NCI-H2029 treated with DMSO at 0.1 percent for 48 hours (cell line): Measurements from ENCODE around the gene DLGAP1.
"Not testable (repeated sequence)": the region's sequence is repeated elsewhere in the genome, so short reads cannot be mapped to it uniquely, and the experiment has no call there.

Experiments used
- DNase-seq: peaks from one replicate; lab custom pipeline; 2025; lab: John Stamatoyannopoulos, UW

The DLGAP1 gene

DNA sequence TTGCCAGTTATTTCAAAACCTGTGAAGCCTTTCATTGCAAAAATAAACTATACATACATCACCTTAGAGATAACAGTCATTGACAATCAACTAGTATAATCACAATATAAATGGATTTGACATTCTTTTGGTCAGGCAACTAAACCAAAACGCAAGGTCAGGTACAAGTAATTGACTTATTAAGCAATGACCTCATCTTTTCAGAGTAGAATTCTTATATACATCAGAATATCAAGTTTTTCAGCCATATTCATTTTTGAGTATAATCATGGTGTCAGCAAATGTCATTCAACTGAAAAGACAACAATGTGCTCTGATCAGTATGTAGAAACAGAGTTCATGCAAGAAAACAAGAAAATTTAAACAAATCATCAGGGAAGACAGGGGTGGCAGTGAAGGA lies 796.6 kb downstream of the DLGAP1 start:
- DNase-seq: no peak

DNA sequence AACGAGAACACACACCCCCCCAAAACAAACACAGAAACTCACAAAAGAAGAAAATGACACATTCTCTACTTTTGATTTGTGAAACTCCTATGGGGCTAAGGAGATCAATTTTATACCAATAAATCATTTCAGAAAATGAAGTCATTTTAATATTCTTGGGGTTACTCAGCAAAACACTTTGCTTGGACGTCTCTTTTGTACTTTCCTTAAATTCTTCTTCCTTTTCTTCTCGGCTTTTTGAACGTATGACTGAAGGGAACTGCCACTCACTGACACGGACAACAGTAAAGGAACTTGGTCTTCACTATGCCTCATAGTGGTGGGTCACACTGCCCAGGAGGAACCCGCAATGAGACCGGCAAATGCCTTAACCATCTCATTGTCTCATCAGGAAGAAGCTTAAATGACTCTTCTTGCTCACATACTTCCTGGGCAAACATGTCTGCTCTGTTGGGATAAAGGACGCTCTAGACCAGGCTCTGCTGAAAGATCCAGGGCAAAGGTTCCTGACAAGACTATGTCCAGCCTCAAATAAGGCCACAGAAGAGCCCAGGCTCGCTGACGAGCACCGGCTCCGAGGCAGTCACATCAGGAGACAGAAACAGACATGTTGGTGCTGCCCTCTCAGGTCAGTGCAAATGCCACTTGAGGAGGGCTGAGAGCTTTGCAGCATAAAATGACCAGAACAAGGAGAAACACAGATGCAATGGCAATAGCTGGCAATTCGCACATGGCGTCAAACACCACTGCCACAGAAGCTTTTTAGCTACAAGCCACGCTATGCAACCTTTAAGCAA lies 799.7 kb downstream of the DLGAP1 start:
- no peak for DNase-seq

DNA sequence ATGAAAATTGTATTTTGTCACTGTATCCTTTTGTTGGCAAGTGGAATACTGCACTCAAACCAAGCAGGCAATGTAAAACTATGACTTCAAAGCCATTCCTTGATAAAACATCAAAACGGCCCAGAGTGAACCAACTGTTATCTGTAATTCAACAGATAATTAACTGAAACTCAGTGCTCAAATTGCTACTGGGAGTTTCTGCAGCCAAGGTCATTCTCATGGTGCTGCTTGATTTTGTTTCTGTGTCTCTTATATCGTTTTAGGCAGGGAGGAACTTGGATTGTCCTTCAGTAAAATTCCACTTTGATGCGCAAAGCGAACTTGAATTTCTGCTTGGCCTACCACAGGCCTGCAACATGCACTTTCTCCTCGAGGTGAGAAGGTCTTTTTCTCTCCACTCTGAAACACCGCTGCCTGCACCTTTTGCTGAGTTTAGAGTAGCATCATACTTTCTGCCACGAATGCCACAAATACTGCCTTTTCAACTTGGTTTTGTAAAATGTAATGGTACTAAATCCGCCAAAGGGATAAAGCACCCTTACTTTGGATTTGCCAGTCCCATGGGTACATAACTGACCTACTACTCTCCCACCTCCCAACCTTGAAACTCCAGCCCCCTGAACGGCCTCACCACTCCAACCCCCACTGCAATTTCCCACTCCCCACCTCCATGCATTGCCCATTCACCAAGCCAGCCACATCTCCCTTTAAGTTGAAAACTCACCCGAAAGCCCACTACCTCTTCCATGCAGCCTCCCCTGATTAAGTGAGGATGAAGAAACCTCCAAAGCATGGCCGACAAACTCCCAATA lies 800.5 kb downstream of the DLGAP1 start:
- DNase-seq: no peak

DNA sequence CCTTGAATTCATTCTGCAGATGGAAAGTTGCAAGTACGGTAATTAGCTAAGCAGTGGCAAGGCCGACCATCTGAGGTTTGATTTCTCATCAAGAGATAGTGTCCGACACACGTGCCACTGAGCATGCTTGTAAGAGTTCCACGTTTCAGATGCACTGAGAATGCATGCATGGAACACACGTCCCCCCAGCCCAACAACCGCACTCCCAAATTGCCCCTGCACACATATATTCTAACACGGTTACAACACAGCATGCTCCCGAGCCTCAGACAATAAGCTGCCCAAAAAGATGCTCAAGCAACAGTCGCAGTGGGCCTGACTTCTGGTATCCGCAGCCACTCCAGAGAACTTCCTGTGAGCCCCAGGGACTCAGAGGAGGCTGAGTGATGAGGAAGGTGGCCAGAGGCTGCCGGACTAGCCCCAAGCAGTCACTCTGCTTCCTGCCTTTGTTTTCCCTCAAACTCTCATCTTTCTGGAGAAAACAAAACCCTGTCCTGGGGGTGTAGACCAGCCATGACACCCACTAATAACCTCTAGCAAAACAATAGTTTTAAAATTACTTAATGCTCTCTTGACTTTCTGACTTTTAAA lies 801.2 kb downstream of the DLGAP1 start:
- no peak for DNase-seq

DNA sequence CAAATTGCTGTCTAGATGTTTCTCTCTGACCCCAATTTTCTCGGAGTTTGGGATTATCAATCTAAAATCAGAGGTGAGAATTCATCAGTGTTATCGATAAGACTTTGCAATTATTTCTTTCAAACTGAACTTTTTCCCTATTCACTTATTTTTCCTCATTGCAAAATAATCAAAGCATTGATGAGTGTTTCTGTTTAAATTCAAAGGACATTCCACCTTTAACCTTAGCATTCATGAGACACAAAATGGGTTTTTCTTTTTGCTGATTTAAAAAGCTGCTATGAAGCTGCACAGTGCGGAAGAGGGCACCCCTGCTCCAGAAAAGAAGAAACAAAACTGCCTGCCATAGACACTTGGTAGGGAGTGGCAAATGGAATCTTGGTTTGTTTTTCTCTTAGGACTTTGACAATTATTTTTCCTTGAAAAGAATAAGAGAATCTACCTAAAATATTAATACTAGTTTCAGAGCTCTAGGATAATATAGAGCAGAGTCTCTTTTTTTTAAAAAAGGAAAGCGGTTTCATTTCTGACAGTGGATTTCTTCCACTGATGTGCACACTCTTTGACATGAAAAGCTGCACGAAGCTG lies 801.8 kb downstream of the DLGAP1 start:
- DNase-seq: no peak

DNA sequence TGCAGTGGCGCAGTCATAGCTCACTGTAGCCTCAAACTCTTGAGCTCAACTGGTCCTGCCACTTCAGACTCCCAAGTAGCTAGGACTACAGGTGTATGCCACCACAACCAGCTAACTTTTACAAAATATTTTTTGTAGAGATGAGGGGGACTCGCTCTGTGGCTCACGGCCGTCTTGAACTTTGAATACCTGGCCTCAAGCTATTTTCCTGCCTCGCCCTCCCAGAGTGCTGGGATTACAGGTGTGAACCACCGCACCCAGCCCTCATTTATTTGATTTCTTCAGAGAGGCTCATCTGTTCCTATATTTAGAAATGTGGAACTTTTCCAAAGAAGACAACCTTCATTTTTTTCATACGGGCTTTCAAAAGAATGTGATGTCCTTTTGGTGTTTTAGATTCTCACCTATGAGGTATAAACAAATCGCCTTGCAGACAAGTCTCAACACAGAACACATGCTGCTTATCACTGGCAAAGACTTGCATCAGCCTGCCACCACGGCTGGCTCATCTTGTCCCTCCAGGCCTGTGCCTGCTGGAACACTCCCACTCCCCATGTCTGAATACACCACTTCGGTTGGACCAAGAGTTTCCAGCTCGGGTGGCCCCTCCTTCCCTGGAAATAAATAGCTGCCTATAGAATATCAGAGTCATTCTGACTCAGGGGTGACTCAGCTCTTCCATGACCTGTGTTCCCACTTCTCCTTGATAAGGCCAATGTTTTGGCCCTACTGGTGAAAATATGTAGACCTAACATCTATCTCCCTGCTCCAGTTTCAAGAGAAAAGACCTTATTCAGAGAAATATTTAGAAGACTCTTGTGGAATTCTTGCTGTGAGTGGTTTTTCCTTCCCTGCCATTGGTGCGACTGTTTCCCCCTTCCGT lies 802.5 kb downstream of the DLGAP1 start:
- no peak for DNase-seq

DNA sequence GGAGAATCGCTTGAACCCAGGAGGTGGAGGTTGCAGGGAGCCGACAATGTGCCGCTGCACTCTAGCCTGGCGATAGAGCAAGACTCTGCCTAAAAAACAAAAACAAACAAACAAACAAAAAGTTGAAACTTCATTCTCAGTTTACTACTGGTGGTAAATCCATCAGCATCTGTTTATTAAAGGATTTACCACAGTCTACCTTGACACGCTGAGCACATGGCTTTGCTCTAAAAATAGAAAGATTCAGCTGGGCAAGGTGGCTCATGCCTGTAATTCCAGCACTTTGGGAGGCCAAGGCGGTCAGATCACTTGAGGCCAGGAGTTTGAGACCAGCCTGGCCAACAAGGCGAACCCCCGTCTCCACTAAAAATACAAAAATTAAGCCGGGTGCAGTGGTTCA lies 803.8 kb downstream of the DLGAP1 start:
- DNase-seq: no peak

DNA sequence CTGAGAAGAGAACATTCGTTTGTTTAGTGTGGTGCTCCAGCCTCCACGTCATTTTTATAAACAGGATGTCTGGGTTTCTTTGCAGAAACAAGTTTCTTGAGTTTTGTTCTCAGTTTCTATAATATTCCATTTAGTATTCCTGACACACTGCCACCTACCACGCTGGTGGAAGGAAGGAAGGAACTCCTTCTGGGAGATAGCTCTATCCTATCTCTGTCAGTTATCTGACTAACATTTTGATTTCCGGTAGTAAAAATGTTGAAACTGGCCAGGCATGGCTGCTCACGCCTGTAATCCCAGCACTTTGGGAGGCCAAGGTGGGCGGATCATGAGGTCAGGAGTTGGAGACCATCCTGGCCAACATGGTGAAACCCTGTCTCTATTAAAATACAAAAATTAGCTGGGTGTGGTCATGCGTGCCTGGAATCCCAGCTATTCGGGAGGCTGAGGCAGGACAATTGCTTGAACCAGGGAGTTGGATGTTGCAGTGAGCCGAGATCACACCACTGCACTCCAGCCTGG lies 804.5 kb downstream of the DLGAP1 start:
- not testable (repeated sequence) for DNase-seq

DNA sequence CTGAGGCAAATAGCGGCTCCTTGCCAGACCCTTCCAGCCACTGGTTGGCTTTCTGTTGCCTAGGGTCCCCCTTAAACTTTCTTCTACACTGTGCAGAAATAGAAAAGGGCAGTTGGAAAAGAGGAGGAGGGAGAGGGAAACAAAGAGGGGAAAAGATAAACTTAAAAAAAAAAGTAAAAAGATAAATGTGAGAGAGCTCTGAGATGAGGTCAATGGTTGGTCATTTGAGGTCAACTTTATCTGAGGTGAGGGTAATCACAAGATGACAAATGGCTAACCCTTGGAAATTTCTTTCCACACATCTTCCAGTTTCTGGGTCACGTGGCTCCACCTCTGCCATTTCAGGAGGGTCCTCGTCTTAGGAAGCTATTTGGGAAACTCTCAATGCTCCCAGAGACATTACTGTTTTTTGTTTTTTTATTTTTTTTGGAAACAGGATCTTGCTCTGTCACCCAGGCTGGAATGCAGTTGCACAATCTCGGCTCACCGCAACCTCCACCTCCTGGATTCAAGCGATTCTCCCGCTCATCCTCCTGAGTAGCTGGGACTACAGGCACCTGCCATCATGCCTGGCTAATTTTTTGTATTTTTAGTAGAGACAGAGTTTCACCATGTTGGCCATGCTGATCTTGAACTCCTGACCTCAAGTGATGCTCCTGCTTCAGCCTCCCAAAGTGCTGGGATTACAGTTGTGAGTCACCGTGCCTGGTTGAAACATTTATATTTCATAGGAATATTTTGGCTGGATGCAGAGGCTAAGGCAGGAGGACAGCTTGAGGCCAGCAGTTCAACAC lies 805.3 kb downstream of the DLGAP1 start:
- DNase-seq: no peak

DNA sequence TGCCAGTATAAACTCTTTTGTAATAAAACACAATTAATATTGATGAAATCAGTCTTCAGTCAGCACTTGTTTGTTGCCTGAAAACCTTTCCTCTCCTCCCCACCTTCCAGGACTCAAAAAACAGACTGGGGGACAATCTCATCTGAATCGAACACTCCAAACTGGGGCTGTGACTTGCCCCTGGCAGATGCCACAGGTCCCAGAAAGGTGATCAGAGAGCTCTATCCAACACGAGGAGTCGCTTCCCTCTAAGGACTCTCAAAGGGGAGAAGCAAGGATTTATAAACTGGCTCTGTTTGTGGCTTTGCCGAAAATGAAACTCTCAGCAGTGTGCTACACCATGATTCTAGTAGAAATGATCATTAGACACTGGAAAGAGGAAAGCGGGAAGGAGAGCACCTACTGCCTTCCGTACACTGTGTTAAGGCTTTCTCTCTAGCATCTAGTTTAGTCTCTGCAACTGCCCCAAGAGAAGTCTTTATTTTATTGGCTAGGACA lies 805.9 kb downstream of the DLGAP1 start:
- no peak for DNase-seq

DNA sequence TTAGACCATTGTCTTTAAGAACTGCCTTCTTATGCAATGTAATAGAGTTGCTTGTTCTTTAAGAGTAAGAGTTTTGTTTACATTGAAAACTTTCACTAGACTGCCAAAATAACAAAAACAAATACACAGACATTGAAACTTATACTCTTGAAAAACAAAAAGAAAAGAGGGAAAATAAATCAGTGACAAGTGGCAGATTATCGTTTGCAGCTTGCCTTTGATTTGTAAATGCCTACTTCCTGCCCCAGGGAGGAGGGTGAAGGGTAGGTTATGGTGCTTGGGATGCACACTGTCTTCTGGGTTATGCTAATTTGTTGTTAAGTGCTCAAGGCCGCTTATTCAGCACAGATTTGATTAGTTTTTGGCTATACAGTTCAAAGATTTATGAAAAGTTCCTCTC lies 806.5 kb downstream of the DLGAP1 start:
- DNase-seq: no peak

DNA sequence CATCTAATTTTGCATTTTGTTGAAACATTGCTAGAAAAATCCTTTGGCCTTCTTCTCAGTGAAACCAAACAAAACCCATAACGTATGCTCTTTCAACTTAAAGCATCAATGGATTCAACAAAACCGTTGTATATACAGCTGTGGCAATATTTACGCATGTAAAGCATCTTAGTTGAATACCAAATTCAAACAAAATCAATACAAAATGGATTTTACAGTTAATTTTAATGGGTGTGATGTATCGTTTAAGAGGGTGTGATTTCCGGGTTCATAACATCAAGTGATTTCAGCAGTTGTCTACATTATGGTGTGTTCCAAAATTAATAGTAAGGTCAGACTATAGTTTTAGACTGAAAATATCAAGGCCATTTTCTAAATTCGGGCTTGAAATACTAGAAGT lies 806.9 kb downstream of the DLGAP1 start:
- DNase-seq: no peak

DNA sequence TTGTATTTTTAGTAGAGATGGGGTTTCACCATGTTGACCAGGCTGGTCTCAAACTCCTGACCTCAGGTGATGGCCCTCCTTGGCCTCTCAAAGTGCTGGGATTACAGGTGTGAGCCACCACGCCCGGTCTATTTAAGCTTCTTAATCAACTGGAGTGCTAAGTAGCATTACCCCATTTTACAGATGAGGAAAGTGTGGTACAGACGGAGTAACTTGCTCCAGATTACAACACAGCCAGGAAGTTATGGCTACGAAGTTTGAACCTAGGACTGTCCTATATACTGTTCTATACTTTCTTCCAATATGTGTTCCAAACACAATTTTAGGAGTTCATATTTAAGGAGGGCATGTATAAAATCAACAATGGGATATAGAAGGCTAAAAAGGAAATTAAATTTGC lies 807.5 kb downstream of the DLGAP1 start:
- no peak for DNase-seq

DNA sequence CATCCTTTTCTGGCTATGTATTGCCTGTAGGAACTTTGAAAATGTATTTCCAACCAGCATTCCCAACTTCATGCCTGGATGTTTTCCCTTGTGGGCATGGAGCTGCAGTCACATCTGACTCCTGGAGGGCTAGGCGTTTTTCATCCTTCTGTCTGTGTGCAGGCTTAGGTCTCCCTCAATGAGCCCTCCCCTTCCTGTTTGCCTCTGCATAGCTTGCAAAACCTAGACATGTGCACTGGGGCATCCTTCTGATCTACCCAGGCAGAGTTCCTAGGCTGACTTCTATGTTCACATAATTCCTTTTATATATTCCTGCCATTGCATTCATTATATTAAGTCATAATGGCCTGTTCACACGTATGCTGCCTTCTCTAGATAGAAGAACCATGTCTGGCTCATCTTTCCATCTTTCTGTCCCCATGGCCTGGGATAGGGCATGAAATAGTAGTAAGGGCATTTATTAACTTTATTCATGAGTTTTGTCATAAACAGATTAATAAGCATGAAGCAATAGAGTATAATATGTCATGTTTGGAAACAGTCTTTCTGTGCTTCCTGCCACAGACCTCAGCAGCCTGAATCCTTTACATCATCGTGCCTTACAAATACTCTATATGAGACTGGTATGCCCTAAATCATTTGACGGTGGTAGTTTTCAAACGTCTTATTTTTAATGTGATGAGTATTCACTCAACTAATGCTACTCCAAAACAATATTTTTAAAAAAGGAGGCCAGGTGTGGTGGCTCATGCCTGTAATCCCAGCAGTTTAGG lies 809.5 kb downstream of the DLGAP1 start:
- no peak for DNase-seq

DNA sequence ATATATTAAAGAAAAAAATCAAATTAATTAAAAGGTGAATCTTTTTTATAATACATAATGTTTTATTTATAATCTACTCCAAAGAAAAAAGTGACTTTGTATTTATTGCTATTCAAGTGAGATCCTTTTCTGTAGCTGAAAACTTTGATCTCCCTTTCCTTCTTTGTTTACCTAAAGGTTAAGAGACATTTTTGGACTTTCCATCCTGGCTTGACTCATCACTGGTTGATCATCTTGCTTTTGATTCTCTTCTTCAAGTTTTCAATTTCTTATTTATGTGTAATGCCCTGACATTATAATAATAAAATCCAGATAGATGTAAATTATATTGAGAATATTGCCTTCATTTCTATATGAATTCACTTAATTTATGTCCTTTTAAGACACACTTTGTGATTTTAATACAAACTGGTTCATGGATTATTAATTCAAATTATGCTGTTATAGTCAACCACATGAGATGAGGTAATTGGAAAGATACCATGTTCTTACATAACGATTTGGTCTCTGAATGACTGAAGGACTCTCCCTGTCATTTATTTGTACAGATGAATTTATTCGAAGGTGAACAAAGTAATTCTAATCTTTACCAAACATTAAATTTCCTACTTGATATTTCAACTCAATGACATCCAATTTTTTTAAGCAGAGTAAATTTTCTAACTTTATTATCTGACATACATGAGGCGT lies 820.7 kb downstream of the DLGAP1 start:
- no peak for DNase-seq

DNA sequence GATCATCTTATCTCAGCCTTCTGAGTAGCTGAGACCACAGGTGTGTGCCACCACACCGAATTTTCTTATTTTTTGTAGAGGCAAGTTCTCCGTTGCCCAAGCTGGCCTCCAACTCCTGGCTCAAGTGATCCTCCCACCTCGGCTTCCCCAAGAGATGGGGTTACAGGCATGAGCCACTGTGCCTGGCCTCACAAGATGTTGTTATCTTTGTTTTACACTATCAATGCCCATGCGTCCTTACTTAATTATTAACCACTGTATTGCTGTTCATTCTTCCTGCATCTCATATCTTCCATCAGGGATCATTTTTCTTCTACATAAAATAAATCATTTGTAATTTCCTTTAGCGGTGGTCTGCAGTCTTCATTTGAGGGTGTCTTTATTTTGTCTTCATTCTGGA lies 823.2 kb downstream of the DLGAP1 start:
- DNase-seq: no peak

DNA sequence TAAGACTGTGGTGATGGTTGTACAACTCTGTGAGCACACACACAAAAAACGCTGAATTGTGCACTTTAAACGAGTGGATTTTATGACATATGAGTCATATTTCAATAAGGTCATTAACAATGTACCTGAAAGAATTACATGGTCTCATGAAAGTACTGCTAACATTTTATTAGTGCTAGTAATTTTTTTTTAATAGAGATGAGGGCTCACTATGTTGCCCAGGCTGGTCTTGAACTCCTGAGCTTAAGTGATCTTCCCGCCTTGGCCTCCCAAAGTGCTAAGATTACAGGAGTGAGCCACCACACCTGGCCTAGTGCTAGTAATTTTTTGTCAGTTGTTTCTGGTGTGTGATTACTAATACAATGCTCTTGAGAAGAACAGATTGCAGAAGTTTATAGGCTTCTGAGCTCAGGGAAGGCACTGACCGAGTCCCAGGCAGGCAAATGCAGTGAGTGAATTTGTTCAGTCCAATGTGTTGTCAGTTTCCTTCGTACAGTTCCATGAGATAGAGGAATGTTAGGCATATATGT lies 828.1 kb downstream of the DLGAP1 start:
- no peak for DNase-seq

DNA sequence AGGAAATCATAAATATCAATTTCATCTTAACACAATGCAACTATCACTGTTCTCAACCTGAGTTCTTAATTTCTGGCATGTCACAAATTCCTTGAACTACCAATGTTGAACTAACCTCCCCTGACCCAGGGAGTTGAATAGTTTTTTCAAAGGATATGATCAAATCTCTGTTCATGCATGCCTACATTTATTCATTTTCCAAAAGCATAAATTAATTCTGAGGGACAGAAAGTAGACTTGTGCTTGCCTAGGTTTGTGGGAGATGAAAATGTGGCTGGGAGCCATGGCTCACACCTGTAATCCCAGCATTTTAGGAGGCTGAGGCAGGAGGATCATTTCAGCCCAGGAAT lies 829.4 kb downstream of the DLGAP1 start:
- no peak for DNase-seq
